CD4-positive, alpha-beta T cell treated with Interleukin-6 for 4 hours (primary cell): ENCODE results near the gene STX10.
A peak's percentile ranks its signal among the peaks of the same experiment; 100 is the strongest.

Experiments used
- DNase-seq: peaks from one replicate; pipeline ENCODE4 v3.0.0-alpha.2; 2020; ENCODE audit warnings: mixed read lengths

The STX10 gene

DNA sequence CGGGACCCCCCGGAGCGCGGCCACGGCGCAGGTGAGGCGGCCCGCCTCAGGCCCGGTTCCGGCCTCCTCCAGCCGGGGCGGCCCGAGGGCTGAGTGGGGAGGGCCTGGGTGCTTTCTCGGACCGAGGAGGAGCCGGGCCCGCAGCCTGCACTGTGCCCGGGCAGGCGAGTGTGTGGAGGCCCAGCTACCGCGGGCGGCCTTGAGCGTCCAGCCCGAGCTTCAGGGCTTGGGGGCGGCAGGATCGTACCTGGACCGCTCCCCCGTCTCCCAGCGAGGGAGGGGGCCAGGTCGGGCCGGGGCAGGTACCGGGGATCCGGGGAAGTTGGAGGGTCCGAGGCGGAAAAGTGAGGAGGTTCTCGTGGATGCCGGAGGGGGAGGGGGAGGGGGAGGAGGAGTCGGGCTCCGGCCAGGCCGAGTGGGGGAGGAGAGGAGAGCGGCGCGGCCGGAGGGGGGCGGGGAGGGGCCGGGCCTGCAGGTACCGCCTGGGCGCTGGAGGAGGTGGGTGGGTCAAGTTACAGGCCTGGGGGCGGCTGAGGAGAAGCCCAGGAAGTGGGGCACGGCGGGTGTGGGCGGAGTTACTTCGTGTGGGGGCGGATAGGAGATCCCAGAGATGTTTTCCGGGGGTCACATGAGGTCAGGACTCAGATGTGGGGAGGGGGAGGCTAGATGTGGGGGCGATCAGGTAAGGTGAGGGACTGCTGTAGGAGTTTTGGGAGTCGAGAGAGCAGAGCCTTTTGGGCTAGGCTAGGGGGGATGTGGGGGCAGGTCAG lies 31.6 kb downstream of the STX10 start:
- peak; percentile 52 for DNase-seq

DNA sequence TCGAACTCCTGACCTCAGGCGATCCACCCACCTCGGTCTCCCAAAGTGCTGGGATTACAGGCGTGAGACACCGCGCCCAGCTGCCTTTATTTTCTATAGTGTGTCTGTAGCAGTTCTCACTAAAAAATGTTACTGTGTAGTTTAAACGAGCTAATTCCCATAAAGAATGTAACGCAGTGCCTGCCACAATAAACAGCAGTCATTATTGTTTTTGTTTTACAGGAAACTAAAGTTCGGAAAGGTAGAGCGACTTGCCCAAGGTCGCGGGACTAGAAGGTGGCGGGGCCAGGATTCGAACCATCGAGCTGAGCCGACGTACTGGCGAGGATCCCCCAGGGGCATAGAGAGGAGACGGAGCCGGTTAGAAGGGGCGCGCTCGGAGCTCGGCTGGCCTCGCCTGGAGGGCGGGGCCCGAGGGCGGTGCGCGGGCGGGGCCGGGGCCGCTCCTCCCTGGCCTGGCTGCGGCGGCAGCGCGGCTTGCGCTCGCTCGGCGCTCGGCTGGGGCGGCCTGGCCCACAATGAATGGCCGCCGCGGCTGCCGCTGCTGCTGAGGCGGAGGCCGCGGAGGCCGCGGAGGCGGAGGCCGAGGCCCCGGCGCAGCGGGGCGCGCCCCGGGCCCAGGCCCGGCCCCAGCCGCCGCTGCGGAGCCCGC lies 32.3 kb downstream of the STX10 start, which contains the start of gene NACC1:
Gene NACC1, plus strand, starts transcription at position 493 of the 652 bp plus-strand sequence. CDS start 16,944 bp downstream, outside the sequence.
- peak; percentile 89 for DNase-seq

DNA sequence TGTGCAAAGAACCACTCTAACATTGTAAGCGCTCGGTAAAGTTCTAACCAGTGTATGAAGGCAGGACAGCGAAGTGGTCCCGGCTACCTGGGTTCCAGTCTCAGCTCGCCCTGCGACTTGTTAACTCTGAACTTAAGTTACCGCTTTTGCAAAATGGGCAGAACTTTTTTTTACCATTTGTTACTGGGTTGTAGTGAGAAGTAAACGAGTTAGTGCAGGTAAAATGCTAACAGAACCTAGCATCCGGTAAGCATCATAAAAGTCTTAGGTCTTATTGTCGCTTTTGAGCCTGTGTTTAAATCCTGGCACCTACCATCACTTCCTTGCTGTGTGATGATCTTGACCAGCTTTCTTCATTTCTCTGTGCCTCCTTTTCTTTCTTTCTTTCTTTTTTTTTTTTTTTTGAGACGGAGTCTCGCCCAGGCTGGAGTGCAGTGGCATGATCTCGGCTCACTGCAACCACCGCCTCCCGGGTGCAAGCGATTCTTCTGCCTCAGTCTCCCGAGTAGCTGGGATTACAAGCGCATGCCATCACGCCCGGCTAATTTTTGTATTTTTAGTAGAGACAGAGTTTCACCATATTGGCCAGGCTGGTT lies 32.9 kb downstream of the STX10 start:
- no peak for DNase-seq

DNA sequence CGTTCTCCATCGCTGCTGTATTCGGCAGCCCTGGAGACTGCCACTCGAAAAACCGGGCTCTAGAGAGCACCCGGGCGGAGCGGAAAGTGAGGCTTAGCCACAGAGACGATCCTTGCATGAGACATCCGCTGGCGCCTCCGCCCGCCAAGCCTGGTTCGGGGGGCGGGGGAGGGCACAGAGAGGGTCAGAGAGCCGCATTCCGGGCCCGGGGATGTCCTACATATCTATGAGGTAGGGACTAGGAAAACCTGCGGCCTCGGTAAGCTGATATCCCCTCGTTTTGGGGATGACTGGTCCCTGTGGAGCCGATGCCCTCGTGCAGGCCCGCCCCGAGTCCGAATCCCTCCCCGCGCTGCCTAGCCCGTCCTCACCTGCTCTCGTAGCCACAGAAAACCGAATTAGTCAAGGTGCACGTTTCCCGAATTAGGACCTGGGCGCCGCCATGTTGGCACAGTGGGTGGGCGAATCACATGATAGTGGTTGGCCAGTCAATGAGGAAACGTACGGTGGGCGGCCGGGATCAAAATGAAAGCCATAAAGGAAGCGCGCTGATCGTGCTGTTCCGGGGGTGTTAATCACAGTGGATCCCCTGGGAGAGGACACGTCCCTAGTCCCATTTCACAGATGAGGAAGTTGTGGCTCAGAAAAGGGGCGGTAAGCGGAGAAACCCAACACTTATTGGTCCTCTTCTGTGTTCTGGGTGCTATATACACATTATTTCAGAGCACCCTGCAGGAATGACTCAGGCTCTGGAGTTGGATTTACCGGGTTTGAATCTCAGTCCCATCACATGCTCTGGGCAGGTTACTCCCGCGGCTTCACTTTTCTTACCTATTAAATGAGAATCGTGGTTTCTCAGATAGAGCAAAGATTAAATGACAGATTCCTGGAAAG lies 33.6 kb downstream of the STX10 start, which contains the start of gene TRMT1:
Gene TRMT1, minus strand, starts transcription at position 459 of the 894 bp plus-strand sequence. Its CDS starts 341 bp downstream, at position 118.
- peak; percentile 89 for DNase-seq

DNA sequence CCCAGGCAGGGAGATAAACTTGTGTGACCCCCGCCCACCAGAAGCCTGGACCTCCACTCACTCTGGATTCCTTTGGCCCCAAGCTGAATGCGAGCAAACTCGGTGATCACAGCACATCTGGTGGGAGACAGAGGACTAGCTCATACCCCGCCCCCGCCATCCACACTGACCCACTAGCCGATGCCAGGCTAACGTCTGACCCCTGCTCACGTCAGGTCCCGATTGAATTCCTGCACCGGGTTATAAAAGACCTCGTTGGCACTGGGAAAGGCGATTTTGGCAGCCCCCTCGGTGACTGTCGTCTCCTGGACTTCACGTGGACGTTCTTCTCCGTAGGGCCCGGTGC lies 34.3 kb downstream of the STX10 start:
- no peak for DNase-seq

DNA sequence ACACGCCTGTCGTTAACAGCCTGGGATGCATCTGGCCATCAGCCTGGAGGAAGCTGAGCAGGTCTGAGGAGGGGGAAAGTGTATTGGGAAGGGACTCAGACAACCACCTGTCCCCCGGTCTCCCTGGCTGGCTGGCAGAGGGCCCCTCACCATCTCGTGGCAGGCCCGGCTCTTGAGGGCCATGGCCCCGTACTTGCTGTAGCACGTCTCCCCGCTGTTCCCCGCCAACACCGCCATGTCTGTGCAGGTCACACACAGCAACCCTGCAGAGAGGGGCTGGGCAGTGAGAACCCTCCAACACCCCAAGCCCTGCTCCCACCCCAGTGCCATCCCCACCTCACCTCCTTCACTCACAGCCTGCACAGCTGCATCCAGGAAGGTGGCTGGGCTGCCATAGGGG lies 37.6 kb downstream of the STX10 start:
- no peak for DNase-seq

DNA sequence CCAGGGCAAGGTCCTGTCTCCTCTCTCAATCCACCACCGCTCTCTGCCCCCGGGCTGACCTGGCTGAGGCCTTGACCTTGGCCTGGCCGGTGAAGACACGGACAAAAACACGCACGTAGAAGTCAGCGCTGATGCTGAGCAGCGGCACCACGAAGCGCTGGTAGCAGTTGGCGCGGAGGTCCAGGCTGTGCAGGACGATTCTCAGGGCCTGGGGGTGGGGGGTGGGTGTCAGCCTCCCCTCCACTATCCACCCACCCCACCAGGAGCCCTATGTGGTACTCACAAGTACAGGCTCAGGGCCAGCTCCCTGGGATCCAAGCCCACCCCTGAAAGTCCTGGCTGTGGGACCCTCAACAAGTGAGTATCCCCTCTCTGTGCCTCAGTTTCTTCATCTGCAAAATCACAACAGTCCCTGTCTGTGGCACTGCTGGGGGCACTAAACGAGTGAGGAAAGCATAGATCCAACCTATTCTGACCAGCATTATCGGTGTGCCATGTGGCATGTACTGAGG lies 40.0 kb downstream of the STX10 start:
- DNase-seq: no peak

DNA sequence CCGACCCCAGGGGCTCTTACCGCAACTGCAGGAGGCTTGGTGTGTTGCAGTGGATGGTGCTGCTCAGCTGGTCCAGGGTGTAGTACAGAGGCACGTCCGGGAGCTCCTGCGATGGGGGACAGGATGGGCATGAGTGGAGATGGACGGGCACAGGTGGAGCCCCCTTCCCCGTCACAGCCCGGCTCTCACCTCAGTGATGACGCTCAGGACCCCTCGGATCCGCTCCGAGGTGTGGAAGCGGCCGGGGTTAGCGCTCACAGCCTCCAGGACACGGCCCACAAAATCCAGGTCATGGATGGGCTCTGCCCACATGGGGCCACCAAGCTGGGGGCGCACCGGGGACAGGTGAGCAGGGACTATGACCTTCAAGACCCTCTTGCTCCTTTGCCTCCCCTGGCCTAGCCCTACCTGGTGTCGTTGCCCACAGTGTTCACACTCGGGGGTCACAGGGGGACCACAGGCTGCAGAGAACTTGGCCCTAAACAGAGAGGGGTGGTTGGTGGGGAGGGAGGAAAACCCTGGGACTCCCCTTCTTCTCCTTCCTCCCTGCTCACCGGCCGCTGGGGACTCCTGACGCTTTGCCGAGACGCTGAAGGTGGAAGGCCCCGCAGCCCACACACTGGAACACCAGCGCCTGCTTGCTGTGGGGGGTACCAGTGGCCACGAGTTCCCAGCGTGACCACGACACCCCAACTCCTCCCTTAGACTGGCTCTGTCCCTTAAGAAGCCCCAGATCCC lies 40.6 kb downstream of the STX10 start:
- no peak for DNase-seq

DNA sequence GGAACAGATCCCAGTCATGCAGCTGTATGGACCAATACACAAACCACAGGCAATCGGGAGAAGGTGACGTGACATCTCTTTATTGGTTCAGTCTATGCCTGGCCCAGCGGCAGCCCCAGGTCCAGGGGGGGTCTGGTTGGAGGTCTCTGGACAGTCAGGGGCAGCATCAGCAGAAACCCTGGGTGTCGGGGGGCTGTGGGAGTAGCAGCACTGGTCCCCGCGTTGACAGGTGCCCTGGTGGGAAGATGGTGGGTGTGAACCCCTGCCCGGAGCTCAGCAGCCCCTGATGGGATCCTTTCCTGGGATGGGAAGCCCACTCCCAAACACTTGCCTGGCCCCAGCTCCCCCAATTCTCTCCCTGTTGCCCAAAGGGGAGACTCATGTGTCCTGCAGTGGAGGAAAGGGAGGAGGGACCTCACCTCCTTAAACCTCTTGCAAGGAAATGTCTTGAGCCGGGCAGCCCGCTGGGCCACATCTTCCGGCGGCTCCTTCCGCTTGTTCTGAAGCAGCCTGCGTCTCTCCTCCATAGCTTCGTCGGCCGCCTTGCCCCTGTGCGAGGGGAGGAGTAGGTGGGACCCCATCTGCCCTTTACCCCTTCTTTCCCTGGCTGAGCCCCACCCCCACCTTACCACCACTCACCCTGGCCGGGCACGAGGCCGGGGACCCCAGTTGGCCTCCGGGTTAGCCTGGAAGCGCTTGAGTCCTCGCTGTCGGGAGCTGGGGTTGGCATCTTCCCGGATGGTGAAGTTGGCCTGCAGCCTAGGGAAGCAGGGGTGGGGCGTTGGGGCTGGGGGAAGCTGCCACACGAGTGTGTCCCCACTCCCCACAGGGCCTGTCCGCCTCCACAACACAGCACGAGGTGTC lies 45.1 kb downstream of the STX10 start:
- DNase-seq: peak; percentile 56

DNA sequence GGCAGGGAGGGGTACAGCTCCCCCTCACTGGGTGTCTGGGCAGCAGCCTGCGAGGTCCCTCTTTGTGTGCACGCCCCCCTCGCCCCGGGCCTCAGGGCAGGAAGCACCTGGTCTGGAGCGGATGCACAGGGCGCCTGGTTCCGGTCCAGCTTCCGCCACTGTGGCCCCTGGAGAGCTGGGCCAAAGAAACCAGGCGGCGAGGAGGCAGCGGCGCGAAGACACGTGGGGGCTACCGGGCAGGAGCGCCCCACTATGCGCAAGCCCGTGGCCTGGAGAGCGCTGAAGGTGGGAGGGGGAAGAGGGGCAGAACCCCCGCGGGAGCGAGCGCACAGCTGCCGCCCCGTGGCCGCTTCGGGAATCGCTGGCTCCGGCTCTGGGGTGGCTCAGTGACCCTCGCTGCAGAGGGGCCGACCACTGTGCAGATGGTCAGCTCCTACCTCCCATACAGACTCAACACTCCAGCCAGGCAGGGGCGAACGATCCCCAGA lies 45.8 kb downstream of the STX10 start:
- peak; percentile 69 for DNase-seq

DNA sequence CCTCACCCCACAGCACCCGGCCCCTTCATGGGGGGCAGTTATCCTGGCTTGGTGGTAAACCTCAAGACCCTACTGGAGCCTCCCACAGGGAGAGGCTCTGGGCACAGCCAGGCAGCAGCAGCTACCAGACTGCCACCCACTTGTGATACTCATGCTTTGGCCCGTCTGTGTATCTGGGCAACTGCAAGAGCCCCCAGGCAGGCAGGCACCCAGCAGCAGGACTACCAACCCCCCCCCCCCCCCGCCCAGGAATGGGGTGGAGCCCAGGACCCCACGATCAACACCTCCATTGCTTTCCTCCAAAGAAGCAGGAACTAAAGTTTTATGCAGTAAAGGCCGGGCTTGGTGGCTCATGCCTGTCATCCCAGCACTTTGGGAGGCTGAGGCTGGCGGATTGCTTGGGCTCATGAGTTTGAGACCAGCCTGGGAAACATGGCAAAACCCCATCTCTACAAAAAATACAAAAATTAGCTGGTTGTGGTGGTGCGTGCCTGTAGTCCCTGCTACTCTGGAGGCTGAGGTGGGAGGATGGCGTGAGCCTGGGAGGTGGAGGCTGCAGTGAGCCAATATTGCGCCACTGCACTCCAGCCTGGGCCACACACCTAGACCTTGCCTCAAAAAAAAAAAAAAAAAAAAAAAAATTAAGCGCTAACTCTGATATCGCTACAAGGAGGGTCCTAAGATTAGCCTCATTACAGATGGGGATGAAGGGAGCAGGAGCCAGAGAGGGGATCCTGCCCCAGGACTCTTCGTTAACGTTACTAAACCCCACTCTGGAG lies 46.4 kb downstream of the STX10 start:
- DNase-seq: no peak

DNA sequence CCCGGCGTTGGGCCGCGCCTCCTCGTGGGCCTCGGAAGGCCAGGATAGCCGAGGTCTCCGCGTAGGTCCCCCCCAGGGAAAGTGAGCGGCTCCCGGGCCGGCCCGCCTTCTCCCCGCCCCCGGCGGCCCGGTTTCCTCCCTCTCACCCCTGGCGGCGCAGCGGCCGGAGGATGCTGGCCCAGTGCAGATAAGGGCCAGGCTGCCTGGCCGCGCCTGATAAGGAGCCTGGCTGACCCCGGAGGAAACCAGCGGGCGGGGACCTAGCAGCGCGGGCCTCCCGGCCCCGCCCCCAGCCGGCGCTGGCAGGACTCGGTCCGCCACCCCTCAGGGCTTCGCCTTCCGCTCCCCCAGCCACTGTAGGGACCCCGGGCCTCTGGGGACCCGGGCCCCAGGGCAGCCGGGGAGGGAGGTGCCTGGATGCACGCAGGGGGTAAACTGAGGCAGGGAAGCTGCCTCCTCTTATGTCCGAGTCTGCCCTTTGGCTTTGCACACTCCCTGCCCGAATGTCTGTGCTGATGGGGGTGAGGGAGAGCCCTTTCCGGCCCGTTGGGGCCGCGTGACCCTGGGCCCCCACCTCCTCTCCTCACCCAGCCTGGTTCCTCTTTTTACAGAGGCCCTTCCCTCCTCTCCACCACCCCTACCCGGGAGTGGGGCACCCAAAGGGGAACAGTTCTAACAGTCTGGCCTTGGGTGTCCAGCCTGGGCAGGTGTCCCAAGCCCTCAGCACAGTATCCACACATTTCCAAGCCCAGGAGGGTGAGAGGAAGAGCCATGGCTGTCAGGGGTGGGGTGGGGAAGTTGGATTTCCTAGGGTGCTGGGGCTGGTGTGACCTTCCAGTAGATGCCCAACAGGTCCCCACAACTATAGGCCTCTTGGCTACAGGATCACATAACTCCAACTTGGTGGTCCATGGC lies 47.3 kb downstream of the STX10 start, which contains the start of gene LYL1:
Gene LYL1, minus strand, starts transcription at position 193 of the 915 bp plus-strand sequence. CDS start 1,687 bp downstream, outside the sequence.
- DNase-seq: peak; percentile 55

DNA sequence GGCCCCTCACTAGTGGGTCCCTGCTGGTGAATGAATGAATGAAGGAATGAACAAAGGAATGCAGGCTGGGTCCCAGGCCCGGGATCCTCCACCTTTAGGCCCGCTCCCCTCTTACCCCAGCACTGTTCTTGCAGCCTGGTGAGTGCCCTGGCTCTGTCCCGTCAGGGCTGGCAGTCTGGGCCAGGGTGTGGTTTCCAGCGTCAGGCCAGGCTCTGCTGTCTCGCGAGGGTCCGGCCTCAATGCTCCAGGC lies 47.8 kb downstream of the STX10 start:
- no peak for DNase-seq

DNA sequence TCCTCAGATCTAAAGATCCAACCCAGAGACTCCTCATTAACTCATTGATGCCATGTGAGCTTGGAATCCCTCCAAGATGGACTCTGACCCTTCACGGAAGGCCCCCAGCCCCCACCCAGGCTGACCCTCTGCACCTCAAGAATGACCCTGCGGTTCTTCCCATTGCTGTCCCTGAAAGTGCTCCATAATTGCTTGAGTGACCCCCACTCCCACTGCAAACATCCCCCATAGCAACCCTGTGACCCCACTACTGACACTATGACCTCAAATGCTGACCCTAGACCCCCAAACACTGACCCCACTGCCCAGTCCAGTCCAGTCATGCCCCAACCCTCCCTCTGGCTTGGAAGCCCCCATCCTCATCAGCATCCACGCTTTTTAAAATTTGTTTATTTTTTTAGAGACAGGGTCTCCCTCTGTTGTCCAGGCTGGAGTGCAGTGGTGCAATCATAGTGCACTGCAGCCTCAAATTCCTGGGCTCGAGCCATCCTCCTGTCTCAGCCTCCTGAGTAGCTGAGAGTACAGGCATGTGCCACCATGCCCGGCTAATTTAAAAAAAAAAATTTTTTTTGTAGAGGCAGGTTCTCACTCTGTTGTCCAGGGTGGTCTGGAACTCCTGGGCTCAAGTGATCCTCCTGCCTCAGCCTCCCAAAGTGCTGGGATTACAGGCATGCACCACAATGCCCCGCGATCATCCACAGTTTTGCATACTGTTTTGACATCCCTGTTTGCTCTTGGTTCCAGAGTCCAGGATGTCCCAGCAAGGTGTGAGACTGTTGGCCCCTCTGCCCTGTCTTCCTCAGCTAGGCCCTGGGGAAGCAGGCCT lies 48.4 kb downstream of the STX10 start:
- DNase-seq: no peak

DNA sequence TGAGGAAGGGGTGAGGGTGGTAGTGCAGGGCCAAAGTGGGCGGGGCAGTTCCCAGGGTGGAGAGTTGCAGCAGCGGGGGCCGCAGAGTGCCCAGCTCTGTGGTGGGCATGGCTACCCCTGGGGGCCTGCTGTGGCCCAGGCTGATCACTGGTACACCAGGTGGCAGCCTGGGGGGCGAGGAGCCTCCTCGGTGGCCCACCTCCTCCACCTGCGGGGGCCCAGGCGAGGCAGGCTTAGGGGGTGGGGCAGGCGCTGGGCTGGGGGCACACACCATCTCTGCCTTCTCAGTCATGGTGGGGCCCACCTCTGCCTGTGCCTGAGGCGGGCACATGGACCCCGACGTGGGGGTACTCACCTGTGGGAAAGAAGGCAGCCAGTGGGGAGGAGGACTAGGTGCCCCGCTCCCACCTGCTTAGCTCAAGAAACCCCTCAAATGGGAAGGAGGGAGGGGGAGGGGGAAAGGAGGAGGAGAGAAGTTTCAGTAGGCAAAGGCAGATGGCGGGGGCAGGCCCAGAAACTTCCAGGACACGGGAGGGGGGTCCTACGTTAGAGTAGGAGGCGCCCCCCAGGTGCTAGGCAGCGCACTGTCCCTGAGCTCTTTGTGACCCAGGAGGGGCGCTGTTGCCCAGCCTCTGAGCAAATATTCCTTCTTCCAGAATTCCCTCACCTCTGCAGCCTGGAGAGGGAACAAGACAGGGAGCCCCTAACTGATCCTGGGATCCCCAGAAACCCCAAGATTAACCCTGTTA lies 49.2 kb downstream of the STX10 start:
- DNase-seq: no peak

DNA sequence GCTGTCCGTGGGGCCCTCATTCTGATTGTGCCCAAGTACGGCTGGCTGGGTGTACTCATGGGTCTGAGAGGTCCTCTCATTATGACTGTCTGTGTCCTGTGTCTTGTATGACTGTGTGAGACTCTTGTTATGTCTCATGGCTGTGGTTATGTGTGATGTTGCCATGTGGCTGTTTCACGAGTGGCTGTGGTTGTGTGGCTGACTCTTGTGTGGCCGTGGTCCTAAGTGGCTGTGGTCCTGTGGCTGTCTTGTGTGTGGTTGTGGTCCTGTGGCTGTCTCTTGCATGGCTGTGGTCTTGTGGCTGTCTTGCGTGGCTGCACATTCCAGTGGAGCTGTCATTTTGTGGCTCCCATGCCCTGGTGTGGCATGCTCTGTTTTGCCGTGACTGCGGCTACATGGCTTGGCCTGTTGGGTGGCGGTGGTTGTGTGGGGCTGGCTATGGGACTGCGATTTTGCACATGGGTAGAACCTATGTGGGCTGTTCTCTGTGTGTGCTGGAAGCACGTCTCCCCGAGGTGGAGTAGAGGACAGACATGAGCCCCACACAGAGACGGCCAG lies 50.1 kb downstream of the STX10 start:
- peak; percentile 67 for DNase-seq
